ENCODE measurements around the gene FARP1. TPM values are rescaled to one million over a fixed set of nuclear protein-coding genes. Genes with fewer than 3 reads are reported as not detected.

The FARP1 gene
- total RNA-seq, 4 donors from 2014 or later = 1.5 to 10.3 (median 6.4) TPM

- TF ChIP-seq CTCF (IDR thresholded peaks at IDR 0.05) (no peak), POLR2A (IDR thresholded peaks at IDR 0.05) (no peak)
- DNase-seq = no peak
- Histone ChIP-seq H3K9me3 (no peaks in the 10 kb centered on the region), H3K27me3 (no peaks in the 10 kb centered on the region), H3K36me3 (peaks cover 18 to 98% (median 27%) of the 10 kb centered on the region in 3 donors), H3K4me3 (no peak overlapping the region), H3K27ac (peak overlapping the region in 1 of 4 donors; percentile 40), H3K4me1 (peaks cover 0 to 29% (median 3%) of the 10 kb centered on the region in 3 donors)
- WGBS, 2 donors = 74 to 92% methylated on average over 8 to 11 of the region's 16 CpGs
- intact Hi-C loops (cut with DNase I) = no loop called here
These were observed 318.8 kb downstream of the FARP1 start for GRCh38 chr13:98461486-98462240.

- Histone ChIP-seq H3K36me3 (peaks cover 18 to 98% (median 27%) of the 10 kb centered on the region in 3 donors), H3K4me1 (peaks cover 0 to 36% (median 3%) of the 10 kb centered on the region in 3 donors), H3K27me3 (no peaks in the 10 kb centered on the region), H3K27ac (peak overlapping the region in 2 of 4 donors; percentile 6 to 40), H3K4me3 (no peak overlapping the region), H3K9me3 (no peaks in the 10 kb centered on the region)
- intact Hi-C loops (cut with DNase I) = no loop called here
- TF ChIP-seq CTCF (IDR thresholded peaks at IDR 0.05) = no peak
- TF ChIP-seq POLR2A (IDR thresholded peaks at IDR 0.05) = no peak
- 93 to 94% methylated on average over 15 to 18 of the region's 18 CpGs for WGBS, 2 donors
- DNase-seq = no peak
These were observed 319.5 kb downstream of the FARP1 start for GRCh38 chr13:98462241-98462882.

- H3K4me3 ChIP-seq = no peak overlapping the region
- DNase-seq = no peak
- no peaks in the 10 kb centered on the region for H3K9me3 ChIP-seq
- H3K36me3 ChIP-seq = peaks cover 18 to 98% (median 27%) of the 10 kb centered on the region in 3 donors
- peak overlapping the region in 2 of 4 donors; percentile 6 to 9 for H3K27ac ChIP-seq
- 58 to 76% methylated on average over 6 to 8 of the region's 8 CpGs for WGBS, 2 donors
- TF ChIP-seq CTCF (IDR thresholded peaks at IDR 0.05) (no peak), POLR2A (IDR thresholded peaks at IDR 0.05) (no peak)
- H3K4me1 ChIP-seq = peaks cover 0 to 36% (median 3%) of the 10 kb centered on the region in 3 donors
- intact Hi-C loops (cut with DNase I) = no loop called here
- no peaks in the 10 kb centered on the region for H3K27me3 ChIP-seq
These were observed 320.1 kb downstream of the FARP1 start for GRCh38 chr13:98462946-98463345.

GRCh38 chr13:98466634-98467236, 323.8 kb downstream of the FARP1 start:
- Histone ChIP-seq H3K36me3 (peaks cover 14 to 98% (median 24%) of the 10 kb centered on the region in 3 donors), H3K4me3 (no peak overlapping the region), H3K4me1 (peaks cover 0 to 36% (median 3%) of the 10 kb centered on the region in 3 donors), H3K27ac (peak overlapping the region in 1 of 4 donors; percentile 6), H3K9me3 (no peaks in the 10 kb centered on the region), H3K27me3 (no peaks in the 10 kb centered on the region)
- DNase-seq = no peak
- WGBS, 2 donors = 57 to 63% methylated on average over 11 of the region's 11 CpGs
- no peak for TF ChIP-seq POLR2A (IDR thresholded peaks at IDR 0.05)
- TF ChIP-seq CTCF (IDR thresholded peaks at IDR 0.05) = peak; percentile 24 to 65 (median 50)
- intact Hi-C loops (cut with DNase I) = no loop called here
